Tongue (tissue), 1 donor: Measurements from ENCODE around the gene PAPSS2. TPM values are rescaled to one million over a fixed set of nuclear protein-coding genes. Genes with fewer than 3 reads are reported as not detected.

ENCODE experiments used
- total RNA-seq: library from RNA; depleted of rRNA; stranded (reverse); fragments of >200 nt; gene quantifications from one replicate; pipeline ENCODE4 v1.2.3, GENCODE V29; 2014

The PAPSS2 gene
- total RNA-seq, 1 donor from 2014 or later = 19.8 TPM

Other genes starting within 250 kb of the PAPSS2 start
- gene MINPP1, start 155.0 kb upstream of the PAPSS2 start, total RNA-seq = 21.8 TPM
- gene ATAD1, start 158.3 kb downstream of the PAPSS2 start, total RNA-seq = 44.8 TPM
- gene KLLN, start 203.7 kb downstream of the PAPSS2 start, total RNA-seq = 0.10 TPM
- gene PTEN, start 203.7 kb downstream of the PAPSS2 start, total RNA-seq = 194 TPM